ENCODE measurements around the gene SNUPN.

DNA sequence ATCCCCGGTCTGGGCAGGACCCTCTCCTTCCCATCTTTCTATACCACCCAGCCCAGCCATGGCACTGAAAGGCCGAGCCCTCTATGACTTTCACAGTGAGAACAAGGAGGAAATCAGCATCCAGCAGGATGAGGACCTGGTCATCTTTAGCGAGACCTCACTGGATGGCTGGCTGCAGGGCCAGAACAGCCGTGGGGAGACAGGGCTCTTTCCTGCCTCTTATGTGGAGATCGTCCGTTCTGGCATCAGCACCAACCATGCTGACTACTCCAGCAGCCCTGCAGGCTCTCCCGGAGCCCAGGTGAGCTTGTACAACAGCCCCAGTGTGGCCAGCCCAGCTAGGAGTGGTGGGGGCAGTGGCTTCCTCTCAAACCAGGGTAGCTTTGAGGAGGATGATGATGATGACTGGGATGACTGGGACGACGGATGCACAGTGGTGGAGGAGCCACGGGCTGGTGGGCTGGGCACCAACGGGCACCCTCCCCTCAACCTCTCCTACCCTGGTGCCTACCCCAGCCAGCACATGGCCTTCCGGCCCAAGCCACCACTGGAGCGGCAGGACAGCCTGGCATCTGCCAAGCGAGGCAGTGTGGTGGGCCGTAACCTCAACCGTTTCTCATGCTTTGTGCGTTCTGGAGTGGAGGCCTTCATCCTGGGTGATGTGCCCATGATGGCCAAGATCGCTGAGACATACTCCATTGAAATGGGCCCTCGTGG lies 23.7 kb upstream of the SNUPN start:
- TF ChIP-seq POLR2A (IDR thresholded peaks at IDR 0.05; ENCODE audit: low read depth, low read length) (no peak), POLR2AphosphoS5 (IDR thresholded peaks at IDR 0.05; ENCODE audit: low read depth, low read length) (no peak)
